HepG2 (cell line): ENCODE results near the gene KIFC1. TPM values are rescaled to one million over a fixed set of nuclear protein-coding genes. Genes with fewer than 3 reads are reported as not detected.

Source experiments
- ATAC-seq: fragments of 200-7000 bp; cut with Tn5 transposase; 3 replicates; pipeline ENCODE4 v1.9.1; 2020; ENCODE audit warnings: mild to moderate bottlenecking, moderate library complexity
- BruUV-seq: library from RNA; stranded (reverse); fragments of 400-500 nt; replicated peaks from 2 replicates; lab custom pipeline; 2021; lab: Mats Ljungman, UMichigan
- CTCF ChIA-PET: fragments of 300-600 bp; formaldehyde crosslinking; extraction: SDS; loops from one replicate; lab custom pipeline; 2021; ENCODE audit warnings: low total read pairs, inconsistent platforms, low intra/inter-chr PET ratio; lab: Yijun Ruan, JAX
- POLR2A ChIA-PET: fragments of 350-600 bp; sonication (Branson Sonifier 250); formaldehyde crosslinking; loops from one replicate; lab custom pipeline; 2020; ENCODE audit warnings: antibody characterized with exemption, inconsistent platforms; lab: Yijun Ruan, JAX
- DNase-seq: peaks from one replicate; pipeline ENCODE4 v3.0.0-alpha.2; 2015; ENCODE audit warnings: low spot score
- FAIRE-seq: peaks from 3 replicates; lab custom pipeline; 2011; peaks lifted over from hg19 to GRCh38; lab: Jason Lieb, UNC
- H2AFZ ChIP-seq: one replicate; pipeline ENCODE4 v1.6.1; 2011; ENCODE audit warnings: low read length, inconsistent platforms
- H3K27ac ChIP-seq: fragments of 300-600 bp; 3 replicates; pipeline ENCODE4 v1.8.0; 2011; ENCODE audit warnings: mixed run types, mild to moderate bottlenecking, mixed read lengths, low read length, inconsistent platforms; ENCODE audit not compliant: insufficient read depth; ENCODE audit errors: extremely low read length
- H3K27me3 ChIP-seq, 2 experiments: fragments of 200-600 bp in 1 of 2; 2 replicates in 1 of 2; 3 replicates in 1 of 2; pipeline versions ENCODE4 v1.6.0 to v1.8.0; 2011; ENCODE audit warnings: low read length in 2 of 2, mild to moderate bottlenecking in 2 of 2, moderate library complexity in 2 of 2, inconsistent platforms in 1 of 2; ENCODE audit not compliant: insufficient read depth in 2 of 2, control insufficient read depth in 1 of 2
- H3K36me3 ChIP-seq, 2 experiments: fragments of 200-600 bp in 1 of 2; replicated peaks in 1 of 2; 2 replicates in 1 of 2; 3 replicates in 1 of 2; pipeline versions ENCODE4 v1.5.1 to v1.8.0; 2011; ENCODE audit warnings: low read length in 2 of 2, inconsistent platforms in 1 of 2; ENCODE audit not compliant: insufficient read depth in 2 of 2, control insufficient read depth in 1 of 2
- H3K4me1 ChIP-seq: 2 replicates; pipeline ENCODE4 v1.5.1; 2012; ENCODE audit warnings: low read length, inconsistent platforms; ENCODE audit not compliant: insufficient read depth
- H3K4me2 ChIP-seq: 2 replicates; pipeline ENCODE4 v1.6.0; 2011; ENCODE audit warnings: low read depth, low read length, inconsistent platforms
- H3K4me3 ChIP-seq, 3 experiments: fragments of 200-600 bp in 1 of 3; sonication (generic), shearing (Covaris generic) in 1 of 3; replicated peaks in 1 of 3; 2 replicates each; pipeline ENCODE4 v1.5.1; 2011 to 2016; ENCODE audit warnings: low read length in 3 of 3, inconsistent platforms in 2 of 3, low read depth in 2 of 3, mild to moderate bottlenecking in 2 of 3, control low read depth in 1 of 3, mixed read lengths in 1 of 3; ENCODE audit not compliant: insufficient read depth in 1 of 3
- H3K79me2 ChIP-seq: one replicate; pipeline ENCODE4 v1.6.1; 2011; ENCODE audit warnings: low read length, inconsistent platforms; ENCODE audit not compliant: insufficient read depth
- H3K9ac ChIP-seq: 2 replicates; pipeline ENCODE4 v1.6.0; 2011; ENCODE audit warnings: mild to moderate bottlenecking, low read depth, low read length, inconsistent platforms; ENCODE audit not compliant: insufficient read depth
- H3K9me3 ChIP-seq: 2 replicates; pipeline ENCODE4 v1.5.1; 2012; ENCODE audit warnings: mild to moderate bottlenecking, low read length
- H4K20me1 ChIP-seq: 2 replicates; pipeline ENCODE4 v1.6.0; 2011; ENCODE audit warnings: inconsistent platforms, mild to moderate bottlenecking, low read length, moderate library complexity; ENCODE audit not compliant: insufficient read depth
- DMAP1 ChIP-seq: IDR thresholded peaks from 2 replicates; pipeline ENCODE4 v1.6.1; 2016
- FOXA3 ChIP-seq: IDR thresholded peaks from 2 replicates; pipeline ENCODE4 v1.6.1; 2016; ENCODE audit warnings: missing genetic modification reagents, missing compliant biosample characterization
- PHF8 ChIP-seq: sonication (generic); formaldehyde crosslinking; IDR thresholded peaks from 2 replicates; pipeline ENCODE4 v1.5.0; 2020; ENCODE audit warnings: missing genetic modification reagents
- SOX13 ChIP-seq, 3 experiments: fragments of 450-650 bp in 1 of 3; sonication (generic) in 1 of 3; formaldehyde crosslinking in 1 of 3; IDR thresholded peaks in 2 of 3; conservative IDR thresholded peaks in 1 of 3; 2 replicates each; pipeline versions ENCODE4 v1.5.0 to v1.6.1; 2016 to 2020; ENCODE audit warnings: antibody characterized with exemption in 1 of 3, mild to moderate bottlenecking in 1 of 3, missing compliant biosample characterization in 1 of 3, missing genetic modification reagents in 1 of 3, moderate library complexity in 1 of 3
- ZMYM3 ChIP-seq: sonication (generic); formaldehyde crosslinking; IDR thresholded peaks from 2 replicates; pipeline ENCODE4 v1.5.1; 2020; ENCODE audit warnings: mild to moderate bottlenecking, missing genetic modification reagents
- ZNF747 ChIP-seq: sonication (generic); formaldehyde crosslinking; IDR thresholded peaks from 2 replicates; pipeline ENCODE4 v1.8.1; 2023; ENCODE audit warnings: missing genetic modification reagents, mild to moderate bottlenecking, borderline replicate concordance
- WGBS: methylation state at CpG from one replicate; pipeline ENCODE4 v1.1.6; 2017; ENCODE audit warnings: low lambda C conversion rate; 5-methylcytosine and 5-hydroxymethylcytosine counted together
- in situ Hi-C: cut with HindIII; loops from 2 replicates; pipeline ENCODE4 v1.10.0; 2017; ENCODE audit warnings: low pct_unique_long_range_greater_than_20kb; ENCODE audit not compliant: extremely low pct_ligation_motif_present
- intact Hi-C: fragments of 100-400 bp; cut with micrococcal nuclease; formaldehyde crosslinking; loops from one replicate; pipeline ENCODE4 v1.10.0; 2022; ENCODE audit not compliant: unreplicated experiment
- polyA plus RNA-seq, 8 experiments: library from polyadenylated mRNA; depleted of rRNA in 3 of 8; stranded (reverse) in 7 of 8; unstranded in 1 of 8; fragments of >200 nt; fragmentation: Illumina TruSeq in 4 of 8; extraction: Trizol in 4 of 8; gene quantifications; 2 replicates each; pipeline versions ENCODE4 v1.2.1 to v1.2.3, GENCODE V29; 2011 to 2016; ENCODE audit warnings: low read depth in 4 of 8, missing spikeins in 1 of 8, mixed read lengths in 1 of 8; ENCODE audit not compliant: insufficient read depth in 1 of 8
- total RNA-seq, 5 experiments: library from RNA; depleted of rRNA; stranded (reverse); fragments of >200 nt; fragmentation: Illumina TruSeq; extraction: Trizol; gene quantifications; 2 replicates each; pipeline ENCODE4 v1.2.3, GENCODE V29; 2016; ENCODE audit warnings: low read depth in 1 of 5
- TF ChIP-seq, protein P1 (sequence below): IDR thresholded peaks from 2 replicates; pipeline ENCODE4 v1.6.1; 2016; ENCODE audit warnings: mild to moderate bottlenecking, missing biosample characterization, missing genetic modification reagents

KIFC1 gene
- total and polyA plus RNA-seq, 2 of the 13 experiments (the other 11 are each of a cell fraction or from before 2014, with no cell fraction given), result 25.0 to 45.5 TPM

GRCh38 chr6:33391922-33392594 lies 435 bp downstream of the KIFC1 start (continued):
- TF ChIP-seq, protein P1, sequence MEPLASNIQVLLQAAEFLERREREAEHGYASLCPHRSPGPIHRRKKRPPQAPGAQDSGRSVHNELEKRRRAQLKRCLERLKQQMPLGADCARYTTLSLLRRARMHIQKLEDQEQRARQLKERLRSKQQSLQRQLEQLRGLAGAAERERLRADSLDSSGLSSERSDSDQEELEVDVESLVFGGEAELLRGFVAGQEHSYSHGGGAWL (CRISPR knock-in tag), result peak; percentile 20; the same call in 1 of the 2 replicates
- TF ChIP-seq PHF8 (CRISPR knock-in tag), result peak; percentile 10; the same call in 1 of the 2 replicates
- TF ChIP-seq, all 625 proteins: peak for 72

GRCh38 chr6:33392595-33392948 lies 949 bp downstream of the KIFC1 start:
- FAIRE-seq (no peak), ATAC-seq (0 out of 3 replicates have a peak, but pooled peaks have one; percentile 8), DNase-seq (no peak)
- Histone ChIP-seq H3K79me2 (peaks cover 54% of the 10 kb centered on the region), H4K20me1 (no peaks in the 10 kb centered on the region), H3K27me3 (no peaks in the 10 kb centered on the region; a peak in 1 of 5 replicates), H3K9ac (peak overlapping the region; percentile 90), H3K4me2 (peak overlapping the region; percentile 80), H3K9me3 (no peaks in the 10 kb centered on the region), H3K27ac (peak overlapping the region; percentile 82), H3K4me3 (peak overlapping the region; percentile 83 to 95 (median 90)), H3K36me3 (peaks cover 0 to 2% of the 10 kb centered on the region in 2 experiments; a peak in 2 of 5 replicates), H3K4me1 (peaks cover 49% of the 10 kb centered on the region), H2AFZ (no peak overlapping the region)
- intact Hi-C loops, result loop anchor here (5.0 kb wide), 1 partner anchor 195 kb away; no protein-coding TSS in a partner anchor
- CTCF ChIA-PET, result no interaction called here
- TF ChIP-seq DMAP1 (CRISPR knock-in tag) (no peak), ZNF747 (CRISPR knock-in tag) (0 out of 2 replicates have a peak, but pooled peaks have one; percentile 64), FOXA3 (CRISPR knock-in tag) (0 out of 2 replicates have a peak, but pooled peaks have one; percentile 8), SOX13 (IDR thresholded peaks at IDR 0.05) (no peak), SOX13 (CRISPR knock-in tag; conservative IDR thresholded peaks at IDR 0.05 in 1 of 2, IDR thresholded peaks at IDR 0.05 in 1 of 2) (0 out of 4 replicates have a peak, but pooled peaks of 1 of the 2 experiments have one; percentile 1), ZMYM3 (CRISPR knock-in tag) (peak; percentile 42; the same call in 1 of the 2 replicates)
- BruUV-seq, result no TSS peak
- in situ Hi-C loops, result no loop called here
- WGBS, result 8% methylated on average over 5 of the region's 5 CpGs
- POLR2A ChIA-PET, result no interaction called here
